HepG2 (cell line): Measurements from ENCODE around the gene ANKRD29. TPM values are rescaled to one million over a fixed set of nuclear protein-coding genes. Genes with fewer than 3 reads are reported as not detected.
A peak's percentile ranks its signal among the peaks of the same experiment; 100 is the strongest.

Source experiments
- ATAC-seq: fragments of 200-7000 bp; cut with Tn5 transposase; 3 replicates; pipeline ENCODE4 v1.9.1; 2020; ENCODE audit warnings: mild to moderate bottlenecking, moderate library complexity
- BruUV-seq: library from RNA; stranded (reverse); fragments of 400-500 nt; replicated peaks from 2 replicates; lab custom pipeline; 2021; lab: Mats Ljungman, UMichigan
- CTCF ChIA-PET: fragments of 300-600 bp; formaldehyde crosslinking; extraction: SDS; loops from one replicate; lab custom pipeline; 2021; ENCODE audit warnings: low total read pairs, inconsistent platforms, low intra/inter-chr PET ratio; lab: Yijun Ruan, JAX
- POLR2A ChIA-PET: fragments of 350-600 bp; sonication (Branson Sonifier 250); formaldehyde crosslinking; loops from one replicate; lab custom pipeline; 2020; ENCODE audit warnings: antibody characterized with exemption, inconsistent platforms; lab: Yijun Ruan, JAX
- DNase-seq: peaks from one replicate; pipeline ENCODE4 v3.0.0-alpha.2; 2015; ENCODE audit warnings: low spot score
- FAIRE-seq: peaks from 3 replicates; lab custom pipeline; 2011; peaks lifted over from hg19 to GRCh38; lab: Jason Lieb, UNC
- H2AFZ ChIP-seq: one replicate; pipeline ENCODE4 v1.6.1; 2011; ENCODE audit warnings: low read length, inconsistent platforms
- H3K27ac ChIP-seq: fragments of 300-600 bp; 3 replicates; pipeline ENCODE4 v1.8.0; 2011; ENCODE audit warnings: mixed run types, mild to moderate bottlenecking, mixed read lengths, low read length, inconsistent platforms; ENCODE audit not compliant: insufficient read depth; ENCODE audit errors: extremely low read length
- H3K27me3 ChIP-seq, 2 experiments: fragments of 200-600 bp in 1 of 2; 2 replicates in 1 of 2; 3 replicates in 1 of 2; pipeline versions ENCODE4 v1.6.0 to v1.8.0; 2011; ENCODE audit warnings: low read length in 2 of 2, mild to moderate bottlenecking in 2 of 2, moderate library complexity in 2 of 2, inconsistent platforms in 1 of 2; ENCODE audit not compliant: insufficient read depth in 2 of 2, control insufficient read depth in 1 of 2
- H3K36me3 ChIP-seq, 2 experiments: fragments of 200-600 bp in 1 of 2; replicated peaks in 1 of 2; 2 replicates in 1 of 2; 3 replicates in 1 of 2; pipeline versions ENCODE4 v1.5.1 to v1.8.0; 2011; ENCODE audit warnings: low read length in 2 of 2, inconsistent platforms in 1 of 2; ENCODE audit not compliant: insufficient read depth in 2 of 2, control insufficient read depth in 1 of 2
- H3K4me1 ChIP-seq: 2 replicates; pipeline ENCODE4 v1.5.1; 2012; ENCODE audit warnings: low read length, inconsistent platforms; ENCODE audit not compliant: insufficient read depth
- H3K4me2 ChIP-seq: 2 replicates; pipeline ENCODE4 v1.6.0; 2011; ENCODE audit warnings: low read depth, low read length, inconsistent platforms
- H3K4me3 ChIP-seq, 3 experiments: fragments of 200-600 bp in 1 of 3; sonication (generic), shearing (Covaris generic) in 1 of 3; replicated peaks in 1 of 3; 2 replicates each; pipeline ENCODE4 v1.5.1; 2011 to 2016; ENCODE audit warnings: low read length in 3 of 3, inconsistent platforms in 2 of 3, low read depth in 2 of 3, mild to moderate bottlenecking in 2 of 3, control low read depth in 1 of 3, mixed read lengths in 1 of 3; ENCODE audit not compliant: insufficient read depth in 1 of 3
- H3K79me2 ChIP-seq: one replicate; pipeline ENCODE4 v1.6.1; 2011; ENCODE audit warnings: low read length, inconsistent platforms; ENCODE audit not compliant: insufficient read depth
- H3K9ac ChIP-seq: 2 replicates; pipeline ENCODE4 v1.6.0; 2011; ENCODE audit warnings: mild to moderate bottlenecking, low read depth, low read length, inconsistent platforms; ENCODE audit not compliant: insufficient read depth
- H3K9me3 ChIP-seq: 2 replicates; pipeline ENCODE4 v1.5.1; 2012; ENCODE audit warnings: mild to moderate bottlenecking, low read length
- H4K20me1 ChIP-seq: 2 replicates; pipeline ENCODE4 v1.6.0; 2011; ENCODE audit warnings: inconsistent platforms, mild to moderate bottlenecking, low read length, moderate library complexity; ENCODE audit not compliant: insufficient read depth
- FOXK1 ChIP-seq: sonication (generic); formaldehyde crosslinking; IDR thresholded peaks from 2 replicates; pipeline ENCODE4 v1.4.0; 2020; ENCODE audit warnings: low read depth, missing genetic modification reagents, borderline replicate concordance
- HMG20A ChIP-seq: IDR thresholded peaks from 2 replicates; pipeline ENCODE4 v1.6.1; 2016; ENCODE audit warnings: borderline replicate concordance
- HOMEZ ChIP-seq: IDR thresholded peaks from 2 replicates; pipeline ENCODE4 v1.6.1; 2016; ENCODE audit warnings: low read depth
- KLF6 ChIP-seq: IDR thresholded peaks from 2 replicates; pipeline ENCODE4 v1.8.0; 2016; ENCODE audit warnings: missing biosample characterization, missing genetic modification reagents
- RARA ChIP-seq: IDR thresholded peaks from 2 replicates; pipeline ENCODE4 v1.6.1; 2016; ENCODE audit warnings: missing genetic modification reagents, missing compliant biosample characterization
- RBM22 ChIP-seq: fragments of 200-400 bp; formaldehyde crosslinking; optimal IDR thresholded peaks from 2 replicates; pipeline ENCODE3; 2017; ENCODE audit warnings: mild to moderate bottlenecking, low read length, moderate library complexity
- STAT6 ChIP-seq: sonication (generic); formaldehyde crosslinking; IDR thresholded peaks from 2 replicates; pipeline ENCODE4 v1.4.0; 2020; ENCODE audit warnings: missing genetic modification reagents, mild to moderate bottlenecking, borderline replicate concordance
- TRIM24 ChIP-seq: sonication (generic); formaldehyde crosslinking; IDR thresholded peaks from 2 replicates; pipeline ENCODE4 v1.8.0; 2022; ENCODE audit warnings: mild to moderate bottlenecking, missing genetic modification reagents
- ZFY ChIP-seq: sonication (generic); formaldehyde crosslinking; IDR thresholded peaks from 2 replicates; pipeline ENCODE4 v1.4.0; 2020; ENCODE audit warnings: missing genetic modification reagents
- ZIK1 ChIP-seq: sonication (generic); formaldehyde crosslinking; IDR thresholded peaks from 2 replicates; pipeline ENCODE4 v1.5.0; 2020; ENCODE audit warnings: mild to moderate bottlenecking, low read depth, missing genetic modification reagents, borderline replicate concordance
- ZNF138 ChIP-seq: sonication (generic); formaldehyde crosslinking; IDR thresholded peaks from 2 replicates; pipeline ENCODE4 v1.5.0; 2020; ENCODE audit warnings: mild to moderate bottlenecking, low read depth, missing genetic modification reagents
- ZNF207 ChIP-seq: fragments of 450-650 bp; IDR thresholded peaks from 2 replicates; pipeline ENCODE4 v1.6.1; 2016; ENCODE audit warnings: antibody characterized with exemption, borderline replicate concordance
- ZNF292 ChIP-seq: sonication (generic); formaldehyde crosslinking; IDR thresholded peaks from 2 replicates; pipeline ENCODE4 v1.8.1; 2022; ENCODE audit warnings: mild to moderate bottlenecking, low read depth, missing genetic modification reagents, borderline replicate concordance
- ZNF317 ChIP-seq: sonication (generic); formaldehyde crosslinking; IDR thresholded peaks from 2 replicates; pipeline ENCODE4 v1.5.0; 2020; ENCODE audit warnings: mild to moderate bottlenecking, missing genetic modification reagents
- ZNF644 ChIP-seq: IDR thresholded peaks from 2 replicates; pipeline ENCODE4 v1.6.1; 2016; ENCODE audit warnings: low read depth
- ZNF691 ChIP-seq: sonication (generic); formaldehyde crosslinking; IDR thresholded peaks from 2 replicates; pipeline ENCODE4 v1.4.0; 2020; ENCODE audit warnings: missing genetic modification reagents, low read depth, mild to moderate bottlenecking, borderline replicate concordance
- ZNF710 ChIP-seq: sonication (generic); formaldehyde crosslinking; IDR thresholded peaks from 2 replicates; pipeline ENCODE4 v1.5.0; 2020; ENCODE audit warnings: mild to moderate bottlenecking, missing genetic modification reagents, borderline replicate concordance
- ZNF790 ChIP-seq: sonication (generic); formaldehyde crosslinking; IDR thresholded peaks from 2 replicates; pipeline ENCODE4 v1.8.0; 2022; ENCODE audit warnings: missing genetic modification reagents, mild to moderate bottlenecking, borderline replicate concordance
- ZSCAN29 ChIP-seq: sonication (generic); formaldehyde crosslinking; conservative IDR thresholded peaks from 2 replicates; pipeline ENCODE4 v1.4.0; 2020; ENCODE audit warnings: mild to moderate bottlenecking, missing genetic modification reagents
- WGBS: methylation state at CpG from one replicate; pipeline ENCODE4 v1.1.6; 2017; ENCODE audit warnings: low lambda C conversion rate; 5-methylcytosine and 5-hydroxymethylcytosine counted together
- in situ Hi-C: cut with HindIII; loops from 2 replicates; pipeline ENCODE4 v1.10.0; 2017; ENCODE audit warnings: low pct_unique_long_range_greater_than_20kb; ENCODE audit not compliant: extremely low pct_ligation_motif_present
- intact Hi-C: fragments of 100-400 bp; cut with micrococcal nuclease; formaldehyde crosslinking; loops from one replicate; pipeline ENCODE4 v1.10.0; 2022; ENCODE audit not compliant: unreplicated experiment
- polyA plus RNA-seq, 8 experiments: library from polyadenylated mRNA; depleted of rRNA in 3 of 8; stranded (reverse) in 7 of 8; unstranded in 1 of 8; fragments of >200 nt; fragmentation: Illumina TruSeq in 4 of 8; extraction: Trizol in 4 of 8; gene quantifications; 2 replicates each; pipeline versions ENCODE4 v1.2.1 to v1.2.3, GENCODE V29; 2011 to 2016; ENCODE audit warnings: low read depth in 4 of 8, missing spikeins in 1 of 8, mixed read lengths in 1 of 8; ENCODE audit not compliant: insufficient read depth in 1 of 8
- total RNA-seq, 5 experiments: library from RNA; depleted of rRNA; stranded (reverse); fragments of >200 nt; fragmentation: Illumina TruSeq; extraction: Trizol; gene quantifications; 2 replicates each; pipeline ENCODE4 v1.2.3, GENCODE V29; 2016; ENCODE audit warnings: low read depth in 1 of 5

Gene ANKRD29
- total and polyA plus RNA-seq, 2 of the 13 experiments (the other 11 are each of a cell fraction or from before 2014, with no cell fraction given): not detected

GRCh38 chr18:23627321-23627720 lies 35.4 kb downstream of the ANKRD29 start:
- FAIRE-seq (no peak), DNase-seq (peak; percentile 37), ATAC-seq (no peak)
- no peak overlapping the region for H3K9ac ChIP-seq
- H3K79me2 ChIP-seq: no peaks in the 10 kb centered on the region
- no peaks in the 10 kb centered on the region for H3K36me3 ChIP-seq
- H3K9me3 ChIP-seq: no peaks in the 10 kb centered on the region
- H3K27me3 ChIP-seq: peaks cover 0 to 4% of the 10 kb centered on the region in 2 experiments; a peak in 2 of 5 replicates
- intact Hi-C loops: loop anchor here (5.0 to 10.0 kb wide), 3 partner anchors 147 to 490 kb away; no protein-coding TSS in a partner anchor
- CTCF ChIA-PET: no interaction called here
- in situ Hi-C loops: no loop called here
- no peak overlapping the region for H3K4me3 ChIP-seq
- H3K27ac ChIP-seq: no peak overlapping the region
- no peak overlapping the region for H3K4me2 ChIP-seq
- POLR2A ChIA-PET: no interaction called here
- H3K4me1 ChIP-seq: peaks cover 36% of the 10 kb centered on the region
- H4K20me1 ChIP-seq: no peaks in the 10 kb centered on the region
- BruUV-seq: no TSS peak
- 1% methylated on average over 3 of the region's 3 CpGs for WGBS
- no peak overlapping the region for H2AFZ ChIP-seq
- no peak for TF ChIP-seq STAT6 (CRISPR knock-in tag)
- TF ChIP-seq ZSCAN29 (CRISPR knock-in tag): no peak
- TF ChIP-seq RBM22: no peak
- TF ChIP-seq ZNF710 (CRISPR knock-in tag): no peak
- TF ChIP-seq KLF6: no peak
- no peak for TF ChIP-seq ZNF207
- TF ChIP-seq ZNF292: no peak
- peak; percentile 42; the same call in 1 of the 2 replicates for TF ChIP-seq ZNF644 (CRISPR knock-in tag)
- no peak for TF ChIP-seq ZNF138
- peak; percentile 39; the same call in 1 of the 2 replicates for TF ChIP-seq HMG20A (CRISPR knock-in tag)
- TF ChIP-seq RARA: peak; percentile 76
- TF ChIP-seq FOXK1 (CRISPR knock-in tag): 0 out of 2 replicates have a peak, but pooled peaks have one; percentile 10
- TF ChIP-seq ZIK1: no peak
- no peak for TF ChIP-seq ZNF790 (CRISPR knock-in tag)
- no peak for TF ChIP-seq ZNF691
- no peak for TF ChIP-seq ZNF317 (CRISPR knock-in tag)
- no peak for TF ChIP-seq HOMEZ (CRISPR knock-in tag)
- TF ChIP-seq ZFY (CRISPR knock-in tag): no peak
- no peak for TF ChIP-seq TRIM24 (CRISPR knock-in tag)
